ENCODE results near the gene ASNSD1. TPM values are rescaled to one million over a fixed set of nuclear protein-coding genes. Genes with fewer than 3 reads are reported as not detected.
"Not testable (repeated sequence)": the region's sequence is repeated elsewhere in the genome, so short reads cannot be mapped to it uniquely, and the experiment has no call there.

Gene ASNSD1
- total RNA-seq, 1 experiment from 2014 or later = 48.5 TPM

GRCh38 chr2:189709501-189710221 lies 48.4 kb downstream of the ASNSD1 start:
- no peak overlapping the region for H3K9ac ChIP-seq (ENCODE audit: extremely low read depth, insufficient read length, low read length)
- H2BK12ac ChIP-seq (ENCODE audit: insufficient read length, low read depth, low read length) = no peak overlapping the region
- no peaks in the 10 kb centered on the region for H3K79me2 ChIP-seq (ENCODE audit: insufficient read depth, low read length)
- no peak overlapping the region for H3K23ac ChIP-seq (ENCODE audit: insufficient read length, low read depth, low read length)
- no peak overlapping the region for H4K8ac ChIP-seq (replicated peaks; ENCODE audit: insufficient read length, low read depth, low read length)
- no peak overlapping the region for H4K91ac ChIP-seq (ENCODE audit: insufficient read length, low read depth, low read length)
- DNase-seq = no peak
- Mint-ChIP-seq H3K27ac (peak overlapping the region in 1 of 3 experiments; percentile 87; a peak in 3 of 7 replicates), H3K4me3 (no peak overlapping the region), H3K36me3 (ENCODE audit: insufficient read depth in 1 of 3, low read depth in 3 of 3) (peaks cover 0 to 19% (median 16%) of the 10 kb centered on the region in 3 experiments; a peak in 5 of 7 replicates), H3K4me1 (peaks cover 5 to 7% of the 10 kb centered on the region in 2 experiments), H3K27me3 (ENCODE audit: low read depth) (peaks cover 3% of the 10 kb centered on the region; the same call in 1 of the 2 replicates), H3K9me3 (peaks cover 14 to 24% of the 10 kb centered on the region in 2 experiments)
- H3K18ac ChIP-seq (ENCODE audit: insufficient read length, low read depth, low read length) = no peak overlapping the region
- no peak overlapping the region for H2AFZ ChIP-seq (ENCODE audit: low read length)
- H3K4me2 ChIP-seq (ENCODE audit: insufficient read depth, insufficient read length, low read length) = no peak overlapping the region
- no peak overlapping the region for H2BK120ac ChIP-seq (ENCODE audit: low read depth, low read length, poor library complexity, severe bottlenecking)
- TF ChIP-seq, protein P1, sequence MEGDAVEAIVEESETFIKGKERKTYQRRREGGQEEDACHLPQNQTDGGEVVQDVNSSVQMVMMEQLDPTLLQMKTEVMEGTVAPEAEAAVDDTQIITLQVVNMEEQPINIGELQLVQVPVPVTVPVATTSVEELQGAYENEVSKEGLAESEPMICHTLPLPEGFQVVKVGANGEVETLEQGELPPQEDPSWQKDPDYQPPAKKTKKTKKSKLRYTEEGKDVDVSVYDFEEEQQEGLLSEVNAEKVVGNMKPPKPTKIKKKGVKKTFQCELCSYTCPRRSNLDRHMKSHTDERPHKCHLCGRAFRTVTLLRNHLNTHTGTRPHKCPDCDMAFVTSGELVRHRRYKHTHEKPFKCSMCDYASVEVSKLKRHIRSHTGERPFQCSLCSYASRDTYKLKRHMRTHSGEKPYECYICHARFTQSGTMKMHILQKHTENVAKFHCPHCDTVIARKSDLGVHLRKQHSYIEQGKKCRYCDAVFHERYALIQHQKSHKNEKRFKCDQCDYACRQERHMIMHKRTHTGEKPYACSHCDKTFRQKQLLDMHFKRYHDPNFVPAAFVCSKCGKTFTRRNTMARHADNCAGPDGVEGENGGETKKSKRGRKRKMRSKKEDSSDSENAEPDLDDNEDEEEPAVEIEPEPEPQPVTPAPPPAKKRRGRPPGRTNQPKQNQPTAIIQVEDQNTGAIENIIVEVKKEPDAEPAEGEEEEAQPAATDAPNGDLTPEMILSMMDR (conservative IDR thresholded peaks at IDR 0.05) = no peak
- H3K23me2 ChIP-seq (ENCODE audit: insufficient read length, low read depth, low read length, poor library complexity, severe bottlenecking) = no peaks in the 10 kb centered on the region
- no peaks in the 10 kb centered on the region for H3K9me3 ChIP-seq (ENCODE audit: control insufficient read depth, low read depth, low read length)
- H3K79me1 ChIP-seq (ENCODE audit: insufficient read depth, low read depth, low read length, poor library complexity, severe bottlenecking) = no peaks in the 10 kb centered on the region
- no peaks in the 10 kb centered on the region for H3K27me3 ChIP-seq (ENCODE audit: insufficient read depth, low read length)
- H2AK5ac ChIP-seq (ENCODE audit: insufficient read length, low read length) = no peak overlapping the region
- no peaks in the 10 kb centered on the region for H3K4me1 ChIP-seq (ENCODE audit: insufficient read depth, low read length)
- WGBS (ENCODE audit: extremely low coverage, insufficient read length, low lambda C conversion rate) = no CpG with 5 or more reads among the region's 5 CpGs
- H3K14ac ChIP-seq (ENCODE audit: insufficient read depth, low read length) = no peak overlapping the region
- no peak overlapping the region for H3T11ph ChIP-seq (ENCODE audit: low read length)
- H4K20me1 ChIP-seq (ENCODE audit: control insufficient read depth, insufficient read depth, insufficient read length) = no peaks in the 10 kb centered on the region
- H3K4ac ChIP-seq (ENCODE audit: low read depth, low read length) = no peak overlapping the region
- H2BK5ac ChIP-seq (ENCODE audit: insufficient read length, low read length) = no peak overlapping the region
- H2BK15ac ChIP-seq (ENCODE audit: low read depth, low read length) = no peak overlapping the region
- no peak overlapping the region for H4K5ac ChIP-seq (ENCODE audit: insufficient read length, low read depth, low read length)
- no peak overlapping the region for H3K56ac ChIP-seq (ENCODE audit: insufficient read length, low read depth, low read length)
- no peak overlapping the region for H2BK20ac ChIP-seq (ENCODE audit: low read depth, low read length, poor library complexity, severe bottlenecking)
- no peak overlapping the region for H3K27ac ChIP-seq (ENCODE audit: insufficient read length, low read depth, low read length)

GRCh38 chr2:189717593-189717992 lies 56.3 kb downstream of the ASNSD1 start:
- H3K23ac ChIP-seq (ENCODE audit: insufficient read length, low read depth, low read length); H3K27ac Mint-ChIP-seq; H4K20me1 ChIP-seq (ENCODE audit: control insufficient read depth, insufficient read depth, insufficient read length); H3K27me3 Mint-ChIP-seq (ENCODE audit: low read depth); H3K79me1 ChIP-seq (ENCODE audit: insufficient read depth, low read depth, low read length, poor library complexity, severe bottlenecking); H3K27me3 ChIP-seq (ENCODE audit: insufficient read depth, low read length); H3K4me3 Mint-ChIP-seq; H3K4me2 ChIP-seq (ENCODE audit: insufficient read depth, insufficient read length, low read length); H3K56ac ChIP-seq (ENCODE audit: insufficient read length, low read depth, low read length); H3K4ac ChIP-seq (ENCODE audit: low read depth, low read length); H3K9ac ChIP-seq (ENCODE audit: extremely low read depth, insufficient read length, low read length); H3K14ac ChIP-seq (ENCODE audit: insufficient read depth, low read length); H2BK20ac ChIP-seq (ENCODE audit: low read depth, low read length, poor library complexity, severe bottlenecking); H3K18ac ChIP-seq (ENCODE audit: insufficient read length, low read depth, low read length); H4K91ac ChIP-seq (ENCODE audit: insufficient read length, low read depth, low read length); H3K4me1 Mint-ChIP-seq; H2BK5ac ChIP-seq (ENCODE audit: insufficient read length, low read length); H3T11ph ChIP-seq (ENCODE audit: low read length); DNase-seq; H3K23me2 ChIP-seq (ENCODE audit: insufficient read length, low read depth, low read length, poor library complexity, severe bottlenecking); H2AFZ ChIP-seq (ENCODE audit: low read length); H3K4me1 ChIP-seq (ENCODE audit: insufficient read depth, low read length); H4K8ac ChIP-seq (replicated peaks; ENCODE audit: insufficient read length, low read depth, low read length); H2BK15ac ChIP-seq (ENCODE audit: low read depth, low read length); H2BK12ac ChIP-seq (ENCODE audit: insufficient read length, low read depth, low read length); H3K9me3 ChIP-seq (ENCODE audit: control insufficient read depth, low read depth, low read length); H3K27ac ChIP-seq (ENCODE audit: insufficient read length, low read depth, low read length); H4K5ac ChIP-seq (ENCODE audit: insufficient read length, low read depth, low read length); H2BK120ac ChIP-seq (ENCODE audit: low read depth, low read length, poor library complexity, severe bottlenecking); H2AK5ac ChIP-seq (ENCODE audit: insufficient read length, low read length); H3K79me2 ChIP-seq (ENCODE audit: insufficient read depth, low read length): not testable (repeated sequence)
- Mint-ChIP-seq H3K36me3 (ENCODE audit: insufficient read depth in 1 of 3, low read depth in 3 of 3) (peaks cover 0 to 17% (median 16%) of the 10 kb centered on the region in 3 experiments; a peak in 4 of 7 replicates), H3K9me3 (peaks cover 25 to 48% of the 10 kb centered on the region in 2 experiments)
- WGBS (ENCODE audit: extremely low coverage, insufficient read length, low lambda C conversion rate) = no CpG with 5 or more reads among the region's 1 CpG

All from H9 (cell line).